Activated naive CD4-positive, alpha-beta T cell treated with anti-CD3 and anti-CD28 coated beads, Interleukin-2, amount 50 U/mL, for 72 hours (primary cell): Measurements from ENCODE around the gene CDC42EP5. TPM values are rescaled to one million over a fixed set of nuclear protein-coding genes. Genes with fewer than 3 reads are reported as not detected.

Experiments used
- ATAC-seq, 2 donors: fragments of 150-1000 bp; cut with Tn5 transposase; 2 replicates each; pipeline ENCODE4 v1.10.0; 2021; ENCODE audit warnings: mild to moderate bottlenecking in 2 of 2, moderate library complexity in 2 of 2
- DNase-seq, 2 donors: peaks; one replicate each; pipeline ENCODE4 v3.0.0; 2021 to 2022; ENCODE audit warnings: low spot score in 2 of 2
- H3K27ac Mint-ChIP-seq, 2 donors: one replicate each; pipeline ENCODE4 v1.8.0; 2022; ENCODE audit warnings: mild to moderate bottlenecking in 2 of 2, mixed read lengths in 2 of 2
- H3K36me3 Mint-ChIP-seq, 2 donors: one replicate each; pipeline ENCODE4 v1.8.0; 2022; ENCODE audit warnings: mixed read lengths in 2 of 2
- H3K9me3 Mint-ChIP-seq, 2 donors: one replicate each; pipeline ENCODE4 v1.8.0; 2022; ENCODE audit warnings: mixed read lengths in 2 of 2
- total RNA-seq, 2 donors: library from RNA; stranded (reverse); gene quantifications; one replicate each; pipeline ENCODE4 v1.2.3, GENCODE V29; 2022

Gene CDC42EP5
- total RNA-seq, 2 donors from 2014 or later = not detected

DNA sequence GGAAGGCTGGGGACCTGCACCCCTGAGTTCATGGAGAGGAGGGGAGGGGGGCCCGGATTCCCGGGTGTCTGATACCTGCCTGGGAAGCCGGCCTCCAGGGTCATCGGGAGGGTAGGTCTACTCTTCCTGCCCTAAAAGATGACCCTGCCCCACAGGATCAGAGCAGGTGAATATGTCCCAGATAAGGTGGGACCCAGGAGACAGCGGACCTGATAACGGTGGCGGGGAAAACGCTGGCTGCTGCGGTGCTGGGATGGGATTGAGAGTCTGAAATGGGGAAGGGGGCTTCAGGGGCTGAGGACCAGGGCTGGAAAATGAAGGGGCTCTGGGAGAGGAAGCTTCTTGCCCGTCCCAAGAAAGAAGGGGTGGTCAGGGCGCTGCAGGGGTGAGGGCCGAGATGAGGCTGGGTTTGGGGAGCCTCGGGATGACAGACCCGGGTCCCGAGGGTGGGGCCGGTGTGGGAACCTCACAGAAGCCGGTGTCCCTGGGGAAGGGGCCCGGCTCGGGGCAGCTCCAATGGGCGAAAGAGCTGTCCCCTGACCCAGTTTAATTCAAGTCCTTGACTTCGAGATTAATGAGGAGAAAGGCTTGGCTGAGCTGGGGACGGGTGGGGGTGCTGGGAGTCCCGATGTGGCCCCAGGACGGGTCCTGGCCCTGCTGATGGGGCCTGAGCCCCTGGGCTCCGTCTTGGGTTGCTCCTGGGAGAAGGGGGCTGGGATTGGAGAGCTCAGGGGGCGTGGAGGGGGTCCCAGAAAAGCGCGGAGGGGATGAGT, 57.0 kb downstream of the CDC42EP5 start:
- no peak overlapping the region for H3K27ac Mint-ChIP-seq
- no peak for DNase-seq
- H3K9me3 Mint-ChIP-seq = peaks cover 5 to 6% of the 10 kb centered on the region in 2 donors
- no peak for ATAC-seq
- H3K36me3 Mint-ChIP-seq = peaks cover 0 to 17% of the 10 kb centered on the region in 2 donors

DNA sequence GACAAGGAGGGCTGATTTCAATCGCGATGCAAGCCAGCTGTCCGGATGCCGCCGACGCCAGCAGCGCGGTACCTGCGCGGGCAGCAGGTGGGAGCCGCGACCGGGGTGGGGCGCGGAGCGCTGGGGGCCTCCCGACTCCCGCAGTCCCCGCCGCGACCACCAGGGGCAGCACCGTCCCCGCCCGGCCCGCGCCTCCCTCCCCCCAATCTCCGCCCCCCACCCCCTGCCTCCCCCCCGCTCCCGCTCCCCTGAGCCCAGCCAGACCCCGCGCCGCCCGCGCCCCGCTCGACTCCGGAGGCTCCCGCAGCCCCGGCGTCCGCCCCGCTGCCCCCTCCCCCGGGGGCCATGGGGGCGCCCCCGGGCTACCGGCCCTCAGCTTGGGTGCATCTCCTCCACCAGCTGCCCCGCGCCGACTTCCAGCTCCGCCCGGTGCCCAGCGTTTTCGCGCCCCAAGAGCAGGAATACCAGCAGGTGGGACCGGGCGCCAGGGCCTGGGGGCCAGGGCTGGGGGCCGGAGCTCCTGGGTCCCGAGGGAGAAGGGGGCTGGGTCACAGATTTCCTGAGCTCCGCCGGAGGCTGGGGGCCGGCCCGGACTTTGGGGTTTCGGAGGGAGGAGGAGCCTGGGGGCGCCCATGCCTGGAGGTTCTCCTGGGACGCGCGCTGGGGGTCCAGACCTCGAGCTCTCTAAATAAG, 57.7 kb downstream of the CDC42EP5 start, which contains the start of gene TTYH1:
TSS of gene TTYH1 (plus strand) at position 257 of the 693 bp plus-strand sequence. CDS start at position 346, 89 bp downstream.
- peak in 1 of 2 donors; percentile 62 for DNase-seq
- Mint-ChIP-seq H3K36me3 (peaks cover 0 to 17% of the 10 kb centered on the region in 2 donors), H3K9me3 (peaks cover 5 to 6% of the 10 kb centered on the region in 2 donors), H3K27ac (no peak within 1 kb of the TSS)
- peak in 1 of 2 donors; percentile 52 for ATAC-seq

Other genes with a start within 250 kb of the CDC42EP5 start
- not detected for gene LILRA6, start 230.5 kb downstream of the CDC42EP5 start, total RNA-seq
- gene LILRB5, start 216.0 kb downstream of the CDC42EP5 start, total RNA-seq = not detected
- gene LILRB2, start 192.2 kb downstream of the CDC42EP5 start, total RNA-seq = not detected
- gene LILRA5, start 160.1 kb downstream of the CDC42EP5 start, total RNA-seq = not detected
- gene LILRA4, start 134.1 kb downstream of the CDC42EP5 start, total RNA-seq = not detected
- gene LAIR1, start 108.4 kb downstream of the CDC42EP5 start, total RNA-seq = 1 to 10 TPM; 2.9 to 9.9 TPM
- gene TTYH1, start 57.8 kb downstream of the CDC42EP5 start, total RNA-seq = under 1 TPM in 1 of 2 donors, not detected in 1; 0.37 TPM
- 100 to 1,000 TPM; 191 to 205 TPM for gene LENG8, start 24.1 kb downstream of the CDC42EP5 start, total RNA-seq
- gene LENG9, start 9.5 kb downstream of the CDC42EP5 start, total RNA-seq = 1 to 10 TPM; 2.5 to 5.8 TPM
- 1 to 10 TPM; 1.7 to 8.4 TPM for gene LAIR2, start 29.5 kb upstream of the CDC42EP5 start, total RNA-seq
- gene LILRA2, start 100.5 kb upstream of the CDC42EP5 start, total RNA-seq = not detected
- gene LILRA1, start 120.3 kb upstream of the CDC42EP5 start, total RNA-seq = not detected
- gene LILRB1, start 157.2 kb upstream of the CDC42EP5 start, total RNA-seq = under 1 TPM; 0.31 to 0.34 TPM
- gene LILRB4, start 189.7 kb upstream of the CDC42EP5 start, total RNA-seq = not detected